ENCODE measurements around the gene NSG1. TPM values are rescaled to one million over a fixed set of nuclear protein-coding genes. Genes with fewer than 3 reads are reported as not detected.

The NSG1 gene
- total and polyA plus RNA-seq, 2 of the 4 experiments (the other 2 are of a cell fraction), result 0.72 to 1.6 TPM

DNA sequence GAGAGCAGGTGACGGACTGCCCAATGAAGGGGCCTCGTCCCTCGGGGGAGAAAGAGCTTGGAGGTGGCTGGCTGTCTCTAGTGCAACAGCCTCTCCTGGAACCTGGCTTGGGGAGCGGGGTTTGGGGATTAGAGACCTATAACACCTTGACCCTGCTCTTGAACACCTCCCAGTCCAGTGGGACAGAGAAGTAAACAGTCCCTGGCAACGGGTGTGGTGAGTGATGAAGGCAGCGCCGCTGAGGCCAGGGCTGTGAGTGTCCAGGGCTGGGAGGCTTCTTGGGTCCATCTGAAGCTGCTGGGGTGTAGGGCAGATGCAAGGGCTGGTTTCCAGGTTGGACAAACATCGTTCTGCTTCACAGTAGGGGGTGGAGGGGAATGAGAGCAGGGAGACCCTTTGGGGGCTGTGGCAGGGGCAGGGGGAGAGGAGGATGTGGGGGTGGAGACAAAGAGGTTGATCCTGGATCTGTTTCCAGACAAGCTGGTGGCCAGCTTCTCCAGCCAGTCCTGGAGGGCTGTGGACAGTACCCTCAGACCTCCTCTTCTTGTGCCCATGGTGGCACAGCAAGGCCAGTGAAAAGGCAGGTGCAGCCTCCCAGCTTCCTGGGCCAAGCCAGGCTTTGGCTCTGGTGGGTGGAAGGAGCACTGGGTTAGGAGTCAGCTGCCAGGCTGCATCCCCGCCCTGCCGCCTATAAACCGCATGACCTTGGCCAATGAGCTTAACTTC, 3.8 kb downstream of the NSG1 start:
- no peak overlapping the region for H3K4me3 ChIP-seq (ENCODE audit: insufficient read depth, low read depth, low read length)
- no peak overlapping the region for H2BK20ac ChIP-seq (ENCODE audit: low read depth, low read length)
- no peak overlapping the region for H3K18ac ChIP-seq (ENCODE audit: low read depth, low read length)
- H3K23ac ChIP-seq (ENCODE audit: low read depth, low read length), result no peak overlapping the region
- H3K9me3 ChIP-seq (ENCODE audit: control insufficient read depth, insufficient read depth, low read length), result no peaks in the 10 kb centered on the region
- TF ChIP-seq FOS (IDR thresholded peaks at IDR 0.05; ENCODE audit: low read depth, low read length), result no peak
- no peak overlapping the region for H3K27ac ChIP-seq (ENCODE audit: insufficient read depth, low read length)
- H3K56ac ChIP-seq (ENCODE audit: extremely low read depth, insufficient read depth, low read length), result no peak overlapping the region
- ATAC-seq (ENCODE audit: low read depth), result no peak
- in situ Hi-C loops (cut with MboI; ENCODE audit: low sequenced_read_pairs) (no loop called here), dilution Hi-C loops (cut with HindIII; ENCODE audit: low sequenced_read_pairs, unreplicated experiment) (no loop called here), intact Hi-C loops (cut with micrococcal nuclease) (no loop called here)
- no peak overlapping the region for H2AK9ac ChIP-seq (replicated peaks; ENCODE audit: low read depth, low read length, poor library complexity)
- no peak for DNase-seq
- H3K4me2 ChIP-seq (ENCODE audit: low read depth, low read length), result no peak overlapping the region
- no peaks in the 10 kb centered on the region; the same call in 1 of the 2 replicates for H4K20me1 ChIP-seq (ENCODE audit: insufficient read depth, low read length)
- H3K79me1 ChIP-seq (ENCODE audit: low read depth in 1 of 2, low read length in 2 of 2), result no peaks in the 10 kb centered on the region
- no peak overlapping the region for H4K91ac ChIP-seq (ENCODE audit: insufficient read depth, low read depth, low read length)
- H3K27me3 ChIP-seq (ENCODE audit: control insufficient read depth, insufficient read depth, low read length), result peaks cover 74% of the 10 kb centered on the region
- no peak overlapping the region for H4K5ac ChIP-seq (ENCODE audit: low read depth, low read length)
- CTCF ChIA-PET, result no interaction called here
- no peak overlapping the region for H2AFZ ChIP-seq (replicated peaks; ENCODE audit: low read length, poor library complexity)
- H2BK5ac ChIP-seq (ENCODE audit: low read depth, low read length, poor library complexity, severe bottlenecking), result no peak overlapping the region
- no peak overlapping the region for H2BK120ac ChIP-seq (ENCODE audit: low read depth, low read length)
- H3K4ac ChIP-seq (ENCODE audit: low read depth, low read length), result no peak overlapping the region
- H3K4me1 ChIP-seq (ENCODE audit: control insufficient read depth, insufficient read depth, low read length), result peaks cover 20% of the 10 kb centered on the region
- H2AK5ac ChIP-seq (ENCODE audit: low read depth, low read length), result no peak overlapping the region
- H3K9me1 ChIP-seq (ENCODE audit: insufficient read depth, low read length), result peaks cover 4% of the 10 kb centered on the region; the same call in 1 of the 2 replicates
- H3K9ac ChIP-seq (ENCODE audit: low read depth, low read length), result no peak overlapping the region
- WGBS, 2 experiments (ENCODE audit: extremely low coverage in 2 of 2, insufficient read length in 1 of 2), result 54% methylated on average over 4 of the region's 11 CpGs; no CpG with 5 or more reads in 1 of the 2 experiments
- H4K8ac ChIP-seq (ENCODE audit: low read depth in 2 of 2, low read length in 2 of 2), result no peak overlapping the region
- H3K14ac ChIP-seq (replicated peaks; ENCODE audit: low read depth, low read length), result no peak overlapping the region
- POLR2A ChIA-PET (ENCODE audit: unreplicated experiment), result no interaction called here
- H2BK15ac ChIP-seq (ENCODE audit: low read depth, low read length), result no peak overlapping the region
- no peaks in the 10 kb centered on the region; the same call in 1 of the 2 replicates for H3K36me3 ChIP-seq (ENCODE audit: control insufficient read depth, insufficient read depth, low read length)
- no TSS peak for BruUV-seq (replicated peaks)
